Ovary (tissue), 3 donors: ENCODE measurements around the gene MYO15B.

Experiments used
- POLR2A ChIP-seq: fragments of 450-650 bp; IDR thresholded peaks from one replicate; pipeline ENCODE4 v1.6.1; 2017; ENCODE audit warnings: antibody characterized with exemption, mild to moderate bottlenecking, moderate library complexity
- TF ChIP-seq, protein P1 (sequence below), 3 donors: fragments of 450-650 bp in 2 of 3; fragments of 200-600 bp in 1 of 3; IDR thresholded peaks; one replicate each; pipeline versions ENCODE4 v1.5.1 to v1.8.0; 2016 to 2022; ENCODE audit warnings: antibody characterized with exemption in 3 of 3, mild to moderate bottlenecking in 1 of 3
- donor health status: DM: no; HTN: no; CAD: no.

DNA sequence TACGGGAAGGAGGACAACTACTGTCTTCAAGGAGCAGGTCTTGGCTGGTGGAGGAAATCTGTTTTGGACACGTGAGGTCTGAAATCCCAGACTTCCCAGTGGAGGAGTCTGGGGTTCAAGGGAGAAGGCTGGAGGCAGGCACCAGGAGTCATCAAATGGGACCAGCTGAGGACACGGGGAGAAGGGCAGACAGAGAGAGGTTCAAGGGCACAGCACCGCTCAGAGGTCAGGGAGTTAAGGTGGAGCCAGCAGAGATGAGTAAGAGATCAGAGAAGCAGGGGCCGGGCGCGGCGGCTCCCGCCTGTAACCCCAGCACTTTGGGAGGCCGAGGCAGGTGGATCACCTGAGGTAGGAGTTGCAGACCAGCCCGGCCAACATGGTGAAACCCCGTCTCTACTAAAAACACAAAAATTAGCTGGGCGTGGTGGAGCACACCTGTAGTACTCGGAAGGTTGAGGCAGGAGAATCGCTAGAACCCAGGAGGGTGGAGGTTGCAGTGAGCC is 35.2 kb downstream of the MYO15B start:
- TF ChIP-seq, protein P1, sequence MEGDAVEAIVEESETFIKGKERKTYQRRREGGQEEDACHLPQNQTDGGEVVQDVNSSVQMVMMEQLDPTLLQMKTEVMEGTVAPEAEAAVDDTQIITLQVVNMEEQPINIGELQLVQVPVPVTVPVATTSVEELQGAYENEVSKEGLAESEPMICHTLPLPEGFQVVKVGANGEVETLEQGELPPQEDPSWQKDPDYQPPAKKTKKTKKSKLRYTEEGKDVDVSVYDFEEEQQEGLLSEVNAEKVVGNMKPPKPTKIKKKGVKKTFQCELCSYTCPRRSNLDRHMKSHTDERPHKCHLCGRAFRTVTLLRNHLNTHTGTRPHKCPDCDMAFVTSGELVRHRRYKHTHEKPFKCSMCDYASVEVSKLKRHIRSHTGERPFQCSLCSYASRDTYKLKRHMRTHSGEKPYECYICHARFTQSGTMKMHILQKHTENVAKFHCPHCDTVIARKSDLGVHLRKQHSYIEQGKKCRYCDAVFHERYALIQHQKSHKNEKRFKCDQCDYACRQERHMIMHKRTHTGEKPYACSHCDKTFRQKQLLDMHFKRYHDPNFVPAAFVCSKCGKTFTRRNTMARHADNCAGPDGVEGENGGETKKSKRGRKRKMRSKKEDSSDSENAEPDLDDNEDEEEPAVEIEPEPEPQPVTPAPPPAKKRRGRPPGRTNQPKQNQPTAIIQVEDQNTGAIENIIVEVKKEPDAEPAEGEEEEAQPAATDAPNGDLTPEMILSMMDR (IDR thresholded peaks at IDR 0.05), result no peak
- TF ChIP-seq POLR2A, result no peak
